ENCODE measurements around the gene FBN3.
"Not testable (repeated sequence)": the region's sequence is repeated elsewhere in the genome, so short reads cannot be mapped to it uniquely, and the experiment has no call there.

FBN3 gene

DNA sequence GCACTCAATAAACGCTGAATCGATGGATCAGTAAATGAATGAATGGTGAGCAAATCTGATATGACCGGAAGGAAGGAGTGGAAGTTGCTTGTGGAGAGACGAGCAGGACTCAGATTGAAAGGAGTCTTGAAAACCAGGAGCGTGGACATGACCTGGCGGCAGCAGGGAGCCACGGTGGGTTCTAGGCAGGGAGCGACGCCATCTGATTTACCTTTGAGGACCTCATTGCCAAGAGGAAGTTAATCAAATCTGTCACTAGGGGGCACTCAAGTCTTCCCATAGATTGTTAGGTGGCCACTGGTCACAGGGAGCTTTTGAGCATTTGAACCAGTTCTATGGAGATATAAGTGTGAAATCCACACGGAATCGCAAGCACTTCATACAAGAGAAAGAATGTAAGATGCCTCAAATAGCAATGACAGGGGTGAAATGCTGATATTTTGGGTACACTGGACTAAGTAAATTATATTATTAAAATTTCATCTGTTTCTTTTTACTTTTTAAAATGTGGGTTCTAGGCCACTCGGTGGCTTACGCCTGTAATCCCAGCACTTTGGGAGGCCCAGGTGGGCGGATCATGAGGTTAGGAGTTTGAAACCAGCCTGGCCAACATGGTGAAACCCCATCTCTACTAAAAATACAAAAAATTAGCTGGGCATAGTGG is 9.2 kb upstream of the FBN3 start:
- peak; percentile 91 for DNase-seq (ENCODE audit: low read depth)
- no peak overlapping the region for H3K4me3 ChIP-seq (replicated peaks; ENCODE audit: low read depth, low read length)
- peak; percentile 69 for TF ChIP-seq CTCF (IDR thresholded peaks at IDR 0.05; ENCODE audit: low read length, missing control alignments)

DNA sequence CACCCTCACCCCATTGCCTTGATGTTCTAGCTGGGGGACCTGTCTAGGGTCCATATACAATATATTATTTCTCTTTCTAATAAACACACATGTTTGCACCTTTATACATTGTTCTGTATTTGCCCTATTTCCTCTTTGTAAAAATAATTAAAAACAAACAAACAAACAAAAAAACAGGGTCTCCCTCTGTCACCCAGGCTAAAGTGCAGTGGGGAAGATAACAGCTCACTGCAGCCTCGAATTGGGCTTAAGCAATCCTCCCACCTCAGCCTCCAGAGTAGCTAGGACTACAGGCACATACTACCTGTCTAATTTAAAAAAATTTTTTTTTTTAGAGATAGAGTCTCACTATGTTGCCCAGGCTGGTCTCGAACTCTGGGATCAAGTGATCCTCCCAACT is 5.9 kb upstream of the FBN3 start:
- no peak for TF ChIP-seq CTCF (IDR thresholded peaks at IDR 0.05; ENCODE audit: low read length, missing control alignments)
- no peak for DNase-seq (ENCODE audit: low read depth)
- no peak overlapping the region for H3K4me3 ChIP-seq (replicated peaks; ENCODE audit: low read depth, low read length)

DNA sequence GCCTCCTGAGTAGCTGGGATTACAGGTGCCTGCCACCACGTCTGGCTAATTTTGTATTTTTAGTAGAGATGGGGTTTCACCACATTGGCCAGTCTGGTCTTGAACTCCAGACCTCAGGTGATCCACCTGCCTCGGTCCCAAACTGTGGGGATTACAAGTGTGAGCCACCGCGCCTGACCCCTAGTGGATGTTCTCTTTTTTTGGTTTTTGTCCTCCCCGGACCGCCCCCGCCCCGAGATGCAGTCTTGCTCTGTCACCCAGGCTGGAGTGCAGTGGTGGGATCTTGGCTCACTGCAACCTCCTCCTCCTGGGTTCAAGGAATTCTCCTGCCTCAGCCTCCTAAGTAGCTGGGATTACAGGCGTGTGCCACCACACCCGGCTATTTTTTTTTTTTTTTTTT is 4.6 kb upstream of the FBN3 start:
- not testable (repeated sequence) for DNase-seq (ENCODE audit: low read depth); H3K4me3 ChIP-seq (replicated peaks; ENCODE audit: low read depth, low read length)

GRCh38 chr19:8151767-8152035 is 2.3 kb upstream of the FBN3 start:
- H3K4me3 ChIP-seq (replicated peaks; ENCODE audit: low read depth, low read length): no peak overlapping the region
- no peak for DNase-seq (ENCODE audit: low read depth)

GRCh38 chr19:8150998-8151766 is 1.8 kb upstream of the FBN3 start:
- no peak for DNase-seq (ENCODE audit: low read depth)
- no peak overlapping the region for H3K4me3 ChIP-seq (replicated peaks; ENCODE audit: low read depth, low read length)
- no peak for TF ChIP-seq CTCF (IDR thresholded peaks at IDR 0.05; ENCODE audit: low read length, missing control alignments)

More at GRCh38 chr19:8151767-8152035, 2.3 kb upstream of the FBN3 start:
- TF ChIP-seq CTCF (IDR thresholded peaks at IDR 0.05; ENCODE audit: low read length, missing control alignments): no peak

DNA sequence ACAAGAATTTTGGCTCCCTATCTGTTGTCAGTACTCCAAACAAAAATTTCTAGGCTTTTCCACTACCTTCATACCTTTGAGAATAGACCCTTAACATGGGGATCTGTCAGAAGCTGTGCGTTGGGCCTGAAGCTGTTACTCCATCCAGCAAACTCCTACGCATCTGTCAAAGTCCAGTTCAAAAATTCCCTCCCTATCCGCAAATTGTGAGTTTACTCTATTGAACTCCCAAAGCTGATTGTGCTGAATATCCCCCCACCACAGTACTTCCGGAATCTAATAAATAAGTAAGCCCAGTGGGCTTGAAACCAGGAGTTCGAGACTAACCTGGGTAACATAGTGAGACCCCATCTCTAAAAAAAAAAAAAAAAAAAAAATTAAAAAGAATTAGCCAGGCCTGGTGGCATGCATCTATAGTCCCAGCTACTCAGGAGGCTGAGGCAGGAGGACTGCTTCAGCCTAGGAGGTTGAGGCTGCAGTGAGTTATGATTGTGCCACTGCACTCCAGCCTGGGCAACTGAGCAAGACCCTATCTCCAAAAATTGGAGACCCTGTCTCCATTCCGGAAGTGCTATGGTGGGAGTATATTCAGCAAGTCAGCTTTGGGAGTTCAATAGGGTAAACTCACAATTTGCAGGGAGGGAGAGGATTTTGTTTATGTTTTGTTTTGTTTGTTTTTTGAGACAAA is 930 bp upstream of the FBN3 start:
- DNase-seq (ENCODE audit: low read depth): no peak
- TF ChIP-seq CTCF (IDR thresholded peaks at IDR 0.05; ENCODE audit: low read length, missing control alignments): no peak
- no peak overlapping the region for H3K4me3 ChIP-seq (replicated peaks; ENCODE audit: low read depth, low read length)

DNA sequence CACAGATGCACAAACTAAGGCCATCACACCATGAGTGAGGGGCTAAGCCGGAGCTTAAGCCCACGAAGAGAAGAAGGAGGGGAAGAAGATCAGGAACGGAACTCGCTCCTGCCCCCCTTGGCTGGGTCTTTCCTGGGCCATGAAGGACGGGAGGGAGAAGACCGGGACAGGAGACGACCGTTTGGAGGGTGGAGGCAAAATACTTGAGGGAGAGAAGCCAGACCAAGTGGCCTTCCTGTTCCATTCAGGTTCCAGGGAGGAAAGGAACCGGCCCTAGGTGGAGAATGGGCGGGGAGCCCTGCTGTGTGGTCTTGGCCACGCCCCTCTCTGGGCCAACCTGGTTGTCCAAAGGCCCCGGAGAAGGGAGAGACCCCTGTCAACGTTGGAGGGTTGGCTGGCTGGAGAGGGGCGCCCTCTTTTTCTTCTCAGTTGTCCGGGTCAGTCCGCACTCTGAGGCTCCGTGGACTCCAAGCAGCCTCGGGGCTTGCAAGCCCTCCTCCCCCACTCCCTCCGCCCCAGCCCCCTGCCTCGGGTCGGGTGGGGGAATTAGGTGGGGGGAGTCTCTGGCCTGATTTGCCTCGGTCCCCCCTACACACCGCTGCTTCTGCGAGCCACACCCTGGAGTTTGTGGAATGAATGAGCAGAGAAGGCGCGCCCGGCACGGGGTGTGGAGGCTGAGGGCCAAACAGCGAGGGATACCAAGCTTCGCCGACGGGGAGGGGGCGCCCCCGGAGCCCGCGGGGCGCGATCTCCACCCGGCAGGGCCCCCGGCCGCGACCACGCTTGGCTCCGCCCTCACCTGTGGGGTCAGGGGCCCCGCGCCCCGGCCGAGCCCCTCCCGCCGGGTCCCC is 757 bp downstream of the FBN3 start:
- H3K4me3 ChIP-seq (replicated peaks; ENCODE audit: low read depth, low read length): no peak overlapping the region
- TF ChIP-seq CTCF (IDR thresholded peaks at IDR 0.05; ENCODE audit: low read length, missing control alignments): no peak

More for the DNA sequence above, 757 bp downstream of the FBN3 start:
- no peak for DNase-seq (ENCODE audit: low read depth)

Data from fibroblast of pulmonary artery (primary cell).